Activated CD8-positive, alpha-beta memory T cell treated with anti-CD3 and anti-CD28 coated beads, Interleukin-2, amount 50 U/mL, for 4 hours (primary cell): ENCODE data around the gene TMEM86A.
A peak's percentile ranks its signal among the peaks of the same experiment; 100 is the strongest.

ENCODE experiments used
- DNase-seq: peaks from one replicate; pipeline ENCODE4 v3.0.0-alpha.2; 2020

Gene TMEM86A

DNA sequence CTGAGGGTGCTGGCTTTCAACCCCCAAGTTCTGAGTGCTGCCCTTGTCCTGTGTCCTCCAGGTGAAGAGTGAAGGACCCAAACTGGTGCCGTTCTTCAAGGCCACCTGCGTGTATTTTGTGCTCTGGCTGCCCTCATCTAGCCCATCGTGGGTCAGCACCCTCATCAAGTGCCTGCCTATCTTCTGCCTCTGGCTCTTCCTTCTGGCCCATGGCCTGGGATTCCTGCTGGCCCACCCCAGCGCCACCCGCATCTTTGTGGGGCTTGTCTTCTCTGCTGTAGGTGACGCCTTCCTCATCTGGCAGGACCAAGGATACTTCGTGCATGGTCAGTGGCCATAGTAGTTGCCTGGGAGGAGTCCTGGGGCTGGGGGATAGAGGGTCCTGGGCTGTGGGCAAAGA, 2.3 kb downstream of the TMEM86A start:
- DNase-seq = no peak

DNA sequence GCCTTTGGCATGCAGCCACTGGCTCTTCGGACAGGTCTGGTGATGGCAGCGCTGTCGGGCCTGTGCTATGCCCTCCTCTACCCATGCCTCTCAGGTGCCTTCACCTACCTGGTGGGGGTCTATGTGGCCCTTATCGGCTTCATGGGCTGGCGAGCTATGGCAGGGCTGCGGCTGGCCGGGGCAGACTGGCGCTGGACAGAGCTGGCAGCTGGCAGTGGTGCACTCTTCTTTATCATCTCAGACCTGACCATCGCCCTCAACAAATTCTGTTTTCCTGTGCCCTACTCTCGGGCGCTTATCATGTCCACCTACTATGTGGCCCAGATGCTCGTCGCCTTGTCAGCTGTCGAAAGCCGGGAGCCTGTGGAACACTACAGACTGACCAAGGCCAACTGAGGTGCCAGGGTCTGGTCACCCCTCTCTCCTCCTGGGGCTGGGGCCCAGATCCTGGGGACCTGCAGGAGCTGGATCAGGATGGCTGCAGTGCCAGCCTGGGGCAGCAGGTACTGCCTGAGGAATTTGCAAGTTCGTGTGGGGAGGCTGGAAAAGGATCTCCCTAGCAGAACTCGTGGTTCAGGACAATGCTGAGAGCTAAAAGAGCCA, 3.1 kb downstream of the TMEM86A start:
- DNase-seq = no peak

DNA sequence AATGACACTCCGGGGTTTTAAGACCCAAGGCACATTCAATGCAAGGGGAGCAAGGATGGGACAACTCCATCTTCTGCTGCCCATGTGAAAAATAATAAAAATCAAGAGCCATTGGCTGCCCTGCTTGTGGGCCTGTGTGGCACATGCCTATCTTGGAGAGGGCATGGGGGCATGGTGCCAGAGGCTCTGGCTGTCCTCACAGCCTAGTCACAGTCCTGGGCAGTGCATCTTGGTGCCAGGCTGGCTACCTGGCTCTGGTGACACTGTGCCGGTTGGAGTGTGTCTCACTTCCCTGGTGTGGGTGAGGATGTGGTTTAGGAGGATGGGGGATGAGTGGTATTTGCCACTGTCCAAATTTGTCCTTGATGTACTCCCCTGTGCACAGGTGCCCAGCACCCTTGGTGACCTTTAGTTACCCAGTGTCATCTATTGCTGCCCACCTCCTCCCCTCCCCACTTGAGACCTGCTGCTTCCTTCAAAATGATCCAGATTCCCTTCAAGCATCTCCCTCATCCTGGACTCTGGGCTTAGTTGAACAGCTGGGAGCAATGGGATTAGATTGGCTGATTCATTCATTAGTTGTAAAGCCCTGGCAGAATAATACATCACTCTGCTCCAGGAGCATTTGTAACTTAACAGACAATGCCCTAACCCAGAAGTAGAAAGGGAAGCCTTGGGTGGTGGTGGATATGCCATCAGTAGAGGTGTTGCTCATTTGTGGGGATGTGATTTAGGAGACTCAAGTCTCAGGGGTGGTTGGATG, 4.6 kb downstream of the TMEM86A start:
- no peak for DNase-seq

DNA sequence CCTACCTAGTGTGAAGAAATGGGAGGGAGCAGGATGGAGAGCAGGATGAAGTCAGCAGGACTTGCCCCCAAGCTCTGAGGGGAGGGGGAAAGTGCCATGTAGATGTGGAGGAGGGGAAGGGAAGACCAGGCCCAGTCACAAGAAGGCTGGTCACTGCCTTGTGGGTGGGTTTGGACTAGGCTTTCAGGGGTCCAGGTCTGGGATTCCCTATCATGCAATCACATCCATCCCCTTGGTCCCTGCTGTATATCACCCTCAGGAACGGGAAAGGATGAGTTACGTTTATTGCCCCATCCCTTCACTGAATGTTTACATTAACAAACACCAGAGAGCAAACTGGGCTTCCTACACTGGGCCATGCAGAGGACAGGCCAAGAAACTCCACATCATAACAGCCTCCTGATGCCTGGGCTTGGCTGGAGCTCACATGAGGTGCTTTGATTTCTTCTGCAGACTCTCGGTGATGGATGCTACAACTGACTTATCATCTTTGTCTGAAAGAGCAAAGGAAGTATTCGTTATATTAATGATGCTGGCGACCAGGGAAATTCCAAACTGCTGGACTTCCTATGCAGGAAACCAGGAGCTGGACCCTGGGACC, 5.6 kb downstream of the TMEM86A start:
- DNase-seq = no peak

DNA sequence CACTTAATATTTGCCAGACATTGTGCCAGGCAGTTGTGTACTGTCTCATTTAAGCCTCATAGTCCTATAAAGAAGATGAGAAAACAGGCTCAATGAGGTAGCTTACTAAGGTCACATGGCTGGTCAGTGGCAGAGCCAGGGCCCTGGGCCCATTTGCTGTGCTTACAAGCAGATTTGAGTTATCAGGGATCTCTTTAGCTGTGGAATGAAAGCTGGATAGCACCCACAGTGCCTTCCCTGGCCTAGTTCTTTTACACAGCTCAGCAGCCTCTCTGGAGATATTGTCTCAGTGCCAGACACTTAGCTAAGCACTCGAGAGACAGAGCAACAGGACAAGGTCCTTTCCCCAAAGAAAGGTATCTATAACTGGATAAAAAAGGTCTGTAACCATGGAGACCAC, 6.1 kb downstream of the TMEM86A start:
- no peak for DNase-seq

DNA sequence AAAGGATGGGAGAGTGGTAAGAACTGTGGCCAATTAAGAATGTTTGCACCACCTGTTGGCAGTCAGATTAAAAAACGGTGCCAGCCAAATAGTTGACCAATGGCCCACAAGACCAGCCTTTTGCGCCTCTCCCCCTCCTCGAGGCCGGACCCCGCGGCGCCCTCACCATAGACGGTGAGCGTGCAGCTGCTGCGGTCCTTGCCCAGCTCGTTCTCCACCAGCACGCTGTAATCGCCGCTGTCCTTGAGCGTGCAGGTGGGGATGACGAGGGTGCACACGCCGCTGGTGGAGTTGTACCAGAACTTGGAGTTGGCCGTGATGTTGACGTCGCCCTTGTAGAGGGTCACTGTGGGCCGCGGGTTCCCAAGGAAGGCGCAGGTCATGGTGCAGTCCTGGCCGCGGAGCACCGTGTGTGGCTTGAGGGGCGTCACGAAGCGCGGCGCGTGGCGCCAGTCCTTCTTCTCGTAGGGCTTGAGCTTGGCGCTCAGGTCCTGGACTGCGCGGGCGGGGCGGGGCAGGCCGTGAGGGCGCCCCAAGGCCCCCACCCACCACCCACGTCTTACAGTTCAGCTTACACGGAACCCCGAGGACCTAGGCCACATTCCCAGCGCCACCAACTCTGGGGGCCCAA, 7.2 kb downstream of the TMEM86A start:
- peak; percentile 36 for DNase-seq

DNA sequence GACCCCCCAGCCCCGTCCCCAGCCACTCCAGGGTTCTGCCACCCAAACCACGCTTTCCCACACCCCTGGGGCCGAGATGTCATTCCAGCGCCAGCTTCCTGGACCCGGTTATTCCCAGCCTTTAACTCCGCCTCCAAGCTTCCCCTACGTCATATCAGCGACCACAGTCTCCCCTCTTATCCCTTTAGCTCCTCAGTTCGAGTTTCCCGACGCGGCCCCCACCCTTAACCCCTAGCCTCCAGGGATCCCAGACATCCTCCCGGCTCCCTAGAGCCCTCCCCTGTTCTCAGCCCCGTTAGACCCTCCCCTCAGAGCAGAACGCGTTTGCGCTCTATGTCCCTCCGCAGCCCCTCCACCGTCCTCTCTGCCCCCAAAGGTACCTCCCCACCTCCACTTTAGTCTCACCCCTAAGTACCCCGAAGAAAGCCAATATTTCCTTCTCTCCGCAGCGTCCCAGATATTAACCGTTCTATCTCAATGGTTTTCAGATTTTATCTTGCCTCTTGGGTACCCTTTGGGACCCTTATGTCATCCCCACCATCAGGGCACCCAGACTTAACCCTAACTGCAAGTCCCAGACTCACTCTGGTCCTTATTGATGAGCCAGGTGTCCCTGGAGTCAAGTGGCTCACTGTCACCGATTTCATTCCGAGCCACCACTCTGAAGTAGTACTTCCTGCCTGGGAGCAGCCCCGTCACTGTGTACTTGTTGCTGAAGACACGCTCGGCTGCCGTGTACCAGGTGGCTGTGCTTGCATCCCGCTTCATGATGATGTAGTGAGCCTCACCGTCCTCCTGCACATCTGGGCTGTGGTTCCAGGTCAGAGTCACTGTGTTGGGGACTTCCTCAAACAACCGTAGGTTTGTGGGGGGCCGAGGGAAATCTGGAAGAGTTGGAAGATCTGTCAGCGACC, 8.0 kb downstream of the TMEM86A start:
- peak; percentile 55 for DNase-seq

DNA sequence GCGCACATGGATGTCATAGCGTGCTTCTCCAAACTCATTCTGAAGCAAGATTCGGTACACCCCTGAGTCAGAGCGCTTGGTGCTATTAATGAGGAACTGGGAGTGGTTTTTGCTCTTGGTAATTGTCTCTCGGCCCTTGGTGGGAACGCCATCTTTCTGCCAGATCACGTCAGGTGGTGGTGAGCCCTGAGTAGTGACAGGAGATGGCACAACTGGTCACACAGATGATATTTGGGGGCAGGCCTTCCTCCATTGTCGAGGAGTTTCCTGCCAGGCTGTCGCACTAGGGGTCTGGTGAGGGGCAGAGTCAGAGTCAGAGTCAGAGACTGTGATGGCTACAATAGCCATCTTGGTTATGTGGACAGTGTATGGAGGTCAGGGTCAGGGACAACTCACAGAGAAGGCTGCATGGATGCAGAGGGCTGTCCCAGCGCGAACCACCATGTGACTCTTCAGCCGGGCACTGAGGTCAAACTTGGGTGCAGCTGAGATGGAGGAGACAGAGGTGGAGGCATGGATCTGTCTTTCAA, 9.3 kb downstream of the TMEM86A start:
- no peak for DNase-seq

DNA sequence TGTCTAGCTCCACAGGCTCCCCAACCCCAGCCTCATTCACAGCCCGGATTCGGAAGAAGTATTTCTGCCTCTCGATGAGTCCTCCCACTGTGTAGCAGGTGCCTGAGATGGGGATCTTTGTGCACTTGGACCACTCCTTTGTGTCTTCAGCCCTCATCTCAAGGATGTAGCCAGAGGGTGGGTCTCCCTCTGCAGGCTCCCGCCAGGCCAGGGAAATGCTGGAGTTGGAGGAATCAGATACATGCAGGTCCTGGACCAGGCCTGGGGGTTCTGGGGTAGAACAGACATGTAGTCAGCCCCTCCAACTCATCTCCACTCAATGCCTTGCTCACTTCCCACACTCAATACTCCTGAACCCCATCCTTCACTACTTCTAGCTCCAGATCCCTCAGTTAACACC, 10.8 kb downstream of the TMEM86A start:
- DNase-seq = no peak

DNA sequence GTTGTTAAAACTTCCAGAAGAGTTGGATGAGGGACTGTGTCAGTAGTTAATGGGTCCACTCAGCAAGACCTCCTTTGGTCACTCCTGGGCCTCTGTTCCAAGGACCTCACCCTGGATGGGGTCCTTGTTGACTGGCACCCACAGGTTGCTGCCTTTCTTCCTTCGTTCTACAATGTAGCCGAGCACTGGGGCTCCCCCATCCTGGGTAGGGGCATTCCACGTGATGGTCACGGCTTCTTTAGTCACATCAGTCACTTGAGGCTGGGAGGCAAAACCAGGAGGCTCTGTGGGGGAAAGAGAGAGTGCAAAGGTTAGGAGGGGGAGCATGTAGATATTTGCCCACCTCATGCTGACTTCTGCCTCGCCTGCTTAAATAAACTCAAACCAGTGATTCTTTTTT, 12.0 kb downstream of the TMEM86A start:
- DNase-seq = no peak

DNA sequence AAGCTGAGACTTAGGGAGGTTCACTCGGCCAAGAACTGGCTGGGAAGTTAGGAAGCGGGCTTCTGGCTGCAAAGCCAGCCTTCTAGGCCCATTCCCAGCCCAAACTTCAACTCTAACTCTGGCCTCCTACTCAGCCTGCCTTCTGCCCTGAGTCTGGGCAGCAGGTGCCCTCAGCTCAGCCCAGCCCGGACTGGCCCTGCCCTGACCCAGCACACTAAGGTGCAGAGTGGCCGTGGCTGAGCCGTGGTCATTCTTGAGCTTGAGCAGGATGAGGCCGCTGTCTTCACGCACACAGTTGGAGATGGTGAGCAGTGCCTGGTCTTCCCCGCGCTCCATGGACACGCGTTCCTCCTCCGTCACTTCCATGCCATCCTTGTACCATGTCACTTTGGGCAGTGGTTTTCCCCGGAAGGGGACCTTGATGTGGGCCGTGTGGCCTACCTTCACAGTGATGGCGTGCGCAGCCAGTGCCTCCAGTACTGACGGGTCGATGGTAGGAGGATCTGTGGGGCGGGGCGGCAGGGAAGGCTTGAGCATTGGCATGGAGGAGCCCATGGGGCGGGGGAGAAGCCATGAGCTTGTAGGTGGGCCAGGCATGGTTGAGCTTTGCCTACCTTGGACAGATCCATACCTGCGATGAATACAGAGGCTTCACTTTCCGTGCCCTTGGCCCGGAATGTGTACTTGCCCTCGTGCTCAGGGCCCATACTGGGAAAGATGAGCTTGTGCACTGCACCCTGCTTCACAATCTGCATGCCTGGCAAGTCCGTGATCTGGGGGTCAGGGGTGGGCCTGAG, 15.3 kb downstream of the TMEM86A start:
- no peak for DNase-seq

DNA sequence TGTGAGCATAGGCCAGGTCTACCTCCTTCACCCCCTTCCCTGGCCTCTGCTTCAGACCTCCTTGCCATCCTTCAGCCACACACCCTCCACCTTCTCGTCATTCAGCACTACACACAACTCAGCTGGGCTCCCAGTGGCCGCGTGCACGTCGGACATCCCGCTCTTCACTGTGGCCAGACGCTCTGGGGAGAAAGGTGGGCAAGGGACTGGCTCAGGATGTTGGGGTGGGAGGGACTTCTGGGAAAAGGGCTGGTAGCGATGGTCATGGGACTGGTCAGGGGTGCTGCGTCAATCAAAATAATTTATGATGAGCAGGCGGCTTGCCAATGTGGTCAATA, 15.8 kb downstream of the TMEM86A start:
- DNase-seq = no peak

DNA sequence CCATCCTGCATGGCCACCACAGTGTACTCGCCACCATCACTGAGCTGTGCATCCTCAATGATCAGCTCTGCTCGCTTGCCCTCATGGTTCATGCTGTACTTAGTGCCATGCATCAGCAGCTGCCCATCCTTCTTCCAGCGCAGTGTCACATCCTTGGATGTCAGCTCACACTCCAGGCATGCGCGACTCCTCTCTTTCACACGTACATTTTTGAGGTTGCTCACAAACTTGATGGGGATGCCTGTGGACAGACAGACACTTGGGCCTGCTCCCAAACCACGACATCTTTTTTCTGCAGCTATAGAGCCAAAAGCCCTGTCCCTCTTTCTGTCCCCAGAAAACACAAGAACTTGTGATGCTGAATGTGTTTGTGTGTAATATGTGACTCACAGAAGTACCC, 16.9 kb downstream of the TMEM86A start:
- no peak for DNase-seq

DNA sequence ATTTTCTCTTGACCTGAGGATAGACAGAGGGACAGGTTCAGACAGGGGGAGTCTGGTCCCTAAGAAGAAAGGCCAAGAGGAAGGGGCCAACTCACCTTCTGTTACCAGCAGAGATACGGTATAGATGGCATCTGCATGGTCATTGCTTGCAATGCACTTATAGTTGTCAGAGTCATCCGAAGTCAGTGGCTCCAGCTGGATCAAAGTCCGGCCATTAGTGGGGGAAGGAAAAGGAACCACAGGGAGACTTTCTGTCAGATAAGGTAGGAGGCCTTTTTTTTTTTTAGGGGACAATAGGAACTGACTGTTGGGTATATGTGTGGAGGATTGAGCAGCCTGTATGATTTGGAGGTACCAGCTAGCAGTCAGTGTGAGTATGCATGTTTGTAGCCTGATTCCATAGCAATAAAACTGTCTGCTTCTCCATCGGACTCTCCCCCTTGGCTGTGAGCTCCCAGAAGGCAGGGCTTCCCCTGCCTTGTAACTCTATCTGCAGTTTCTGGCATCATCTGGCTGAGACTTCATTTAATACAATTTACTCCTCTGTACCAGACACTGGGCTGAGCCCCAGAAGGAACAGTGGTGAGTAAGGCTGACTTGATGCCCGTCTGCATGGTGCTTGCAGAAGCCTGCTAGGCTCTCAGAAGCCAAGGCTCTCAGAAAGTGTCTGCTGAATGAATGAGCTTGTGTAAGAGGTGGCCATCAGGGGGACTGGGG, 21.7 kb downstream of the TMEM86A start:
- DNase-seq = no peak

DNA sequence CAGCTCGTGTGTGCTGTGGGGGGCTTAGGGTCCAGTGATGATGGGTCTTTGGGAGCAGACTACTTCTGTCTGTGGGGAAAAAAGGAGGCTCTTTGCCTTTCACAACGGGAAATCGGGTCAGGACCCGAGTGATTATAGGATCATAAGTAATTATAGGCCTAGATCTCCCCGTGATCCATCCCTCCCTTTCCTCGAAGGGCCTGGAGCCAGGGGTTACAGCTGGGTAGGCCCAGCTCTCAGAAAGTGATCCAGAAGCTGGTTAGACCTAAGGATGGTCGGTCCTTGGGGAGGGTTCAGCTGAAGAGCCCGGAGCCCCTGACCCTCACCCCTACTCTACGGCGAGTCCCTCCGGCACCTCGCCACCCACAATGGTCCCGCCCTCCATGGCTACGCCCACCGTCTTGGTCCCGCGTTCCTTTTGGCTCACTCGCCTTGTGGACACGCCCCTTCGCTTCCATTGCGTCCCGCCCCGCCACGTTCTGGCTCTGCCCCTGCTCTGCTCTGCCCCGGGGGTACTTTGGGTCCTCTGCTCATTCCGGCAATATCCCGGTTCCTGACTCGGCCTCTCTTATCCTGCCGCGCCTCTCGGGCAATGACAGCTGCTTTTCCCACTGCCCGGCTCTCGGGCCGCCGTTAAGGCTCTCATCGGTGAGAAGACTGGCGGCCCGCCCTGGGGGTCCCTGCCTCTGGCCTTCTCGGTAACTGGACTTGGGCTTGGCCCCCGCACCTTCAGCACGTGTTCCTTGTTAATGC, 22.4 kb downstream of the TMEM86A start:
- peak; percentile 88 for DNase-seq

DNA sequence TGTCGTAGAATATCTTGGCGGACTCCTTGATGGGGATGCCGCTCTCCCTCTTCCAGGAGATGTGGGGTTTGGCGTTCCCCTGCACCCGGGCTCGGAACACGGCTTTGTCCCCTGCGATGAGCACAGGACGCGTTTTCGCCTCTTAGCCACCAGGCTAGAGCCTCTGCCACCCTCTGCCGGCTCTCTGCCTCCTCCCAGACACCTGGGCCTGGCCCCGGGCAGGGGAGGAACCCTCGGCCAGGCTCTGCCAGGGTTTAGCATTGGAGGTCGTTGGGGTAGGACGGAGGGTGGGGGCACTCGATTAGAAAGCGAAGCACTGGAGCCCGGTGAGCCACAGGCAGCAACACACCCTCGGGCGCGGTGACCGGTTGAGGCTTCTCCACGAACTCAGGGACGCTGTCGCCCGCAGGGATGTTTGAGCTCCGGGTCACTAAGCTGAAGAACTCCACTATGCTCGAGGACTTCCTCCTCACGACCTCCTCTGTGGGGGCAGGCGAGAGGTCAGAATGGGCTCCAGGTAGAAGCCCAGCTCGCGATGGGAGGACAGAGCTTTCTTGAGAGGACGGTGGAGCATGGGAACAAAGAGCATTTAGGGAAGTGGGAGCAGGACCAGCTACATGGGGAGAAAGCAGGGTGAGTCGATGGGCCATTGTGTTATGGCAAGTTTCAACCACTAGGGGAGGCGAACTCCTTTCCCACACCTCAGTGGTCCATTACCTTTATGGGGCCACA, 23.1 kb downstream of the TMEM86A start:
- peak; percentile 52 for DNase-seq

DNA sequence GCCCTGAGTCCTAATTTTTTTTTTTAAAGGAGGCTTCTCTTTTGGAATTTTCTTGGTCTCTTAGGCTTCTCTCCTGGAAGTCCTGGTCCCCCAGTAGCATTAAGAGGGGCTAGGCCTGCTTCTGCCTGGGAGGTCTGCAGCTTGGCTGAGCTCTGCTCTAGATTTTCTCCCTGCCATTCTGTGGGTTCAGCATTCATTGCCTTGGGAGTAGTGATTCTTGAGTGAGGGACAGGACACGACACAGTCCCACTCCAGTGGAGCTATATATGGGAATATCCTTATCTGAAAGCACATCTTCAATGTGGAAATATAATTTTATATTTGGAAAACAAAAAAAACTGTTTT, 23.7 kb downstream of the TMEM86A start:
- no peak for DNase-seq

DNA sequence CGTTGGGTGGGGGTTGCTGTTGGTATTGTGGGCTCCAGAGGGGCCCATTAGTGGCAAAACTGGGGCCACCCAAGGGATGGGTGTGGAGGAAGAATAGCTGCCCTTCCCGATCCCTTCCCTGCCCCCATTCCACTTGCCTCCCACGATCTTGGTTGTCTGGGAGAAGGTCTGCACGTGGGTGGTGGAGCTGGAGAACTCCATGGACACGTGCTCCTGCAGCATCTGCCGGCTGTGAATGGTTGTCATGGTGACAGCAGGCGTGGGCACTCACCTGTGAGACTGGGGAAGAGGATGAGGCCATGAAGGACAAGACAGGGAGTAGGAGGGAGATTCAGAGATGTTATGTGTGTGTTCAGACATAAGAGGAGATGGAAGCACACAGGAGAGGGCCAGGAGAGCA, 25.4 kb downstream of the TMEM86A start:
- DNase-seq = no peak

DNA sequence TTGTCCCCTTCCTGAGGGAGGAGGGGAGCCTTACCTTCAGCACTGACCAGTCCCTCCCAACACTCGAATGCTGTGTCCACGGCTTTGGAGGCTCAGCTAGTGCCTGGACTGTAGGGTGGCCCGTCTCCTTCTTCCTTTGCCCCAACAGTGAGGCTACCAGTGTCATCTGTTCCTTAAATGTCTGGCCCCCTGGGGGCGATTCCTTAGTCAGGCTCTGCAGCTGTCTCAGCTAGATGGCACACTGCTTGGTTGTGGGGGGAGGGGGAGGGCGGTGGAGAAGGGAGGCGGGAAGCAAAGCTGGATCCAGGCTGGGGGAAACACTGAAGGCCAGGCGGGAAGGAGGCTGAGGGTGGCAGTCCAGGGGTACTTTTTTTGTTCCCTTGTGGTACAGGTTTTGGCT, 27.5 kb downstream of the TMEM86A start, which contains the start of gene IGSF22:
TSS of gene IGSF22 (minus strand) at position 149 of the 400 bp plus-strand sequence. CDS start 1,952 bp downstream, outside the sequence.
- no peak for DNase-seq
